ENCODE results near the gene PIEZO2.

The PIEZO2 gene

DNA sequence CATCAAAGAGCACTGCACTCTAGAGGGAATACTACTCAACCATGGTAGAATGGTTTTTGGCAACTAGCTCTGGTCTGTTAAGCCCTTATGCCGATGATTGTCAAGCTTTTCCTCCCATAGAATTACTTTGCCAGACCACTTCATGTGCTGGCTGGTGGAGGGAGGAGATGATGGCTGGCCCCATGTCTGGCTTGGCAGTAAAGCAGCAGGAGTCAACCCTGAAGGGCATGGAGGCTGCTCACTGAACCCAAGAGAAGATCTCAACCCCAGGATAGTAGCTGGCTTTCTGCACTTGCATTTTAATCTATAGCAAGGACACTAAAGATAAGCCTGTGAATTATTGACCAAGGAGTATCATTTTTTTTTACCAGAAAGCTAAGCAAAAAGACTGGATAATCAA, 309.9 kb downstream of the PIEZO2 start:
- no peak overlapping the region for H3K27ac ChIP-seq
- TF ChIP-seq, protein P1, sequence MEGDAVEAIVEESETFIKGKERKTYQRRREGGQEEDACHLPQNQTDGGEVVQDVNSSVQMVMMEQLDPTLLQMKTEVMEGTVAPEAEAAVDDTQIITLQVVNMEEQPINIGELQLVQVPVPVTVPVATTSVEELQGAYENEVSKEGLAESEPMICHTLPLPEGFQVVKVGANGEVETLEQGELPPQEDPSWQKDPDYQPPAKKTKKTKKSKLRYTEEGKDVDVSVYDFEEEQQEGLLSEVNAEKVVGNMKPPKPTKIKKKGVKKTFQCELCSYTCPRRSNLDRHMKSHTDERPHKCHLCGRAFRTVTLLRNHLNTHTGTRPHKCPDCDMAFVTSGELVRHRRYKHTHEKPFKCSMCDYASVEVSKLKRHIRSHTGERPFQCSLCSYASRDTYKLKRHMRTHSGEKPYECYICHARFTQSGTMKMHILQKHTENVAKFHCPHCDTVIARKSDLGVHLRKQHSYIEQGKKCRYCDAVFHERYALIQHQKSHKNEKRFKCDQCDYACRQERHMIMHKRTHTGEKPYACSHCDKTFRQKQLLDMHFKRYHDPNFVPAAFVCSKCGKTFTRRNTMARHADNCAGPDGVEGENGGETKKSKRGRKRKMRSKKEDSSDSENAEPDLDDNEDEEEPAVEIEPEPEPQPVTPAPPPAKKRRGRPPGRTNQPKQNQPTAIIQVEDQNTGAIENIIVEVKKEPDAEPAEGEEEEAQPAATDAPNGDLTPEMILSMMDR (IDR thresholded peaks at IDR 0.05), result no peak
- no peak for TF ChIP-seq ZFX (IDR thresholded peaks at IDR 0.05; ENCODE audit: borderline replicate concordance)

DNA sequence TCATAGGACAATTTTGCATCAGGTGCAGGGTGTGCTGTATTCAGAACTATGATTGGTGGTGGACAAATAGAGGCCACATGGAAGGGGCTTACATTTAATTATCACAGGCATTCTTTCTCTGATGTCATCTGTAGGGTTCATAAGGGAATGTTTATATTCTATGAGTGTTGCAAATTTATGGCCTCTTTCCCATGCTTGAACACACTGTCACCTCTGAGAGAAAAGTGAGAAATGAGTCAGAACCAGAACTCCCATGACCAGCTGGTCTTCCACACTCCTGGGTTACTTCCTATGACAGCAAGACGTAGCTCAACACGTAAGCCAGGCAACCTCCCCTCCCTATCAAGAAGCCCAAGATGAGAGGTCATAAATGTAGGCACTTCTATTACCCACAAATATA, 310.8 kb downstream of the PIEZO2 start:
- TF ChIP-seq, protein P1 (IDR thresholded peaks at IDR 0.05), result no peak
- TF ChIP-seq ZFX (IDR thresholded peaks at IDR 0.05; ENCODE audit: borderline replicate concordance), result no peak
- H3K27ac ChIP-seq, result no peak overlapping the region

DNA sequence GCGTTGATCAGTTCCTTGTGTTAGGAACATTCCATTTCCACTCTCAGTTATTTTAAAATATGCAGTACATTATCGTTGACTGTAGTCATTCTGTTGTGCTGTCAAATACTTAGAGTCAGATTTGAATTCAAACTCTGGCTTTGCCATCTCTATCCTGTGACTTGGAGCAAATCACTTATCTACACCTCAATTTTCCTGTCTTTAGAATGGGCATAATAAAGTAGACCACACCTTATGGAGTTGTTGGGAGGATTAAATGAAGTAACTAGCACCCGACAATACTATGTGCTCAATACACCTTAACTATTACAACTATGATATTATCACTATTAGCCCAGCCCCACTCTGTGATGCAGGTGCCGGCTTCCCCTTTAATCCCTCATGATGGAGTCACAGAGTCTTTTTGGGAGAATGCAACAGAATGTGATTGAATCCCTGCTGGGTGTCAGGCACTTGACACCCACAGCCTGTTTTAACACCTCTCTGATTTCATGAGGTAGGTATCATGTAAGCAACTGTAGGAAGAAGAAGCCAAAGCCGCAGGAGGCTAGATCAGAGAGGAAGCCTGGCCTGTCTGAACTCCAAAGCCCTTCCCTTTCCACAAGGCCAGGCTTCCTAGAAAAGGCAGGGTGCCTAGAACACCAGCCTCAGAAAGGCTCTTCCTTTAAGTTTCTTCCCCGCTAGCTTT, 315.1 kb downstream of the PIEZO2 start:
- TF ChIP-seq, protein P1 (IDR thresholded peaks at IDR 0.05), result no peak
- no peak for TF ChIP-seq ZFX (IDR thresholded peaks at IDR 0.05; ENCODE audit: borderline replicate concordance)
- no peak overlapping the region for H3K27ac ChIP-seq

DNA sequence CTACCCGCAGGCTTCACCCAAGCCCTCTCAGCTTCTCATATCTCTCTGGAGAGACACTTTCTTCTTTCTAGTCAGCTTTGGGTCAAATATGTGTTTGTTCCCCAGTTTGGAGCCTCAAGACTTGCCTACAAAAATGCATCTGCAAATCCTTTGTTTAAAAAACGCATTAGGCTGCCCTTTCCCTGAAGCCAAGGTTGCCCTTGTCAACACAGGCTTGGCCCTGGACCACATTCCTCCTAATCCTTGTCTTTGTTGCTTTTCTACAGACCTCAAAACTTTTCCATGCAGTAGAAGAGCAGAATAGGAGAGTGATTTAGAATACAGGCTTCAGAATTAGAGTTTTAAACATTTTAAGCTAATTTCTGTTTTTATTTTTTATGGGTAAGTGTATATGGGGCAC, 315.7 kb downstream of the PIEZO2 start:
- no peak for TF ChIP-seq ZFX (IDR thresholded peaks at IDR 0.05; ENCODE audit: borderline replicate concordance)
- TF ChIP-seq, protein P1 (IDR thresholded peaks at IDR 0.05), result no peak
- H3K27ac ChIP-seq, result no peak overlapping the region

DNA sequence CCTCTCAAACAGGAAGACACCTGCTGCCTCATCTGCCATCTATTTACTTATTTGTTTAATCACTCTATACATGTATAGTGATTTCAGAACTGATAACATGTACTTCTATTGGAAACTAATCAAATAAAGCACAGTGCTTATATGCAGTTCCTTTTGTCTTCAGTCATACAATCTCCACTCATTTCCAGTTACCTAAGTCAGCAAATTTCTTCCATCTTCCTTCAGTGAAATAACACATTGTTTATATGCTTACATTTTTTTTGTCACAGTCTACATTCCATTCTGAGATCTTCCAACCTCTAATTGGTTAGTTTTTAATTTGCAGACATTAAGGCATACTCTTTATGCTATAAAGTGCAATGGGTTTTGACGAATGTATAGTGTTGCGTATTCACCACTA, 323.0 kb downstream of the PIEZO2 start:
- no peak overlapping the region for H3K27ac ChIP-seq
- TF ChIP-seq, protein P1 (IDR thresholded peaks at IDR 0.05), result no peak
- no peak for TF ChIP-seq ZFX (IDR thresholded peaks at IDR 0.05; ENCODE audit: borderline replicate concordance)

DNA sequence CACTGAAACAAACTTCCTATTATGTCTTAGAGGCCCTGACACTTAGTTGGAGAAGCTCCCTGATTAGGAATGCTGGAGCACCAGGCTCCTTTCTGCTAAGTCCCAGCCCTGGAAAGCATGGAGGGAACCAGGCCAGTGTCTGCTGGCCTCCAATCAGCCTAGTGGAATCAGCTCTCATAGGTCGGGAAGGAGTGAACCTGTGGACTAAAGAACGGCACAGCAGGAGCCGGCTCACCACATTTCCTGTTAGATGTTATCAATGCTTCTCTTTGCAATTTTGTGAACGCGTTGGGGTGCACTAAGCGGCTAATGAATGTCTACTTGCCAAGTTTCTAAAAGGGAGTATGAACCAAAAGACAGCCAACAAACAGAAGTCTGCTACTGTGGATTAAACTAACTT, 326.9 kb downstream of the PIEZO2 start:
- TF ChIP-seq, protein P1 (IDR thresholded peaks at IDR 0.05), result no peak
- no peak for TF ChIP-seq ZFX (IDR thresholded peaks at IDR 0.05; ENCODE audit: borderline replicate concordance)
- H3K27ac ChIP-seq, result no peak overlapping the region

DNA sequence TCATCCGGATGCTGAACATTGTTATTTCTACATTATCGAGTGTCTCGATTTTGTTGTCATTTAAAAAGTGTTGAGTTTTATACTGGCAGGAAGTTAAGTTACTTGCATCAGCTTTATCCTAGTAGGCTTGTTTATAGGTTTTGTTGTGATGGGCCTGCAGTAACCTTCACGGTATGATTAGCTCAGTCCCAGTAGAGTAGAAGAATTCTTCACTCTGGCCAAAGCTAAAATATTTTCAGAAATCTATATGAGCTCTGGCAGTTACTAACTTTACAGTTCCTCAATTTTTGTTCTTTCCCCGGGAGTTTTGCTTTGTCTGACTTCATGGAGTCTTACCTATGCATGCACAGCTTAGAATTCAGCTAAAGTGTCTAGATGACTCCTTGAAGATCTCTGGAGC, 328.7 kb downstream of the PIEZO2 start:
- H3K27ac ChIP-seq, result no peak overlapping the region
- TF ChIP-seq ZFX (IDR thresholded peaks at IDR 0.05; ENCODE audit: borderline replicate concordance), result no peak
- TF ChIP-seq, protein P1 (IDR thresholded peaks at IDR 0.05), result no peak
